GM21529 (cell line): ENCODE results near the gene JRKL.

Experiments used
- ATAC-seq: cut with Tn5 transposase; IDR thresholded peaks from one replicate; pipeline ENCODE4 v1.9.1; 2021; ENCODE audit not compliant: unreplicated experiment

Gene JRKL

DNA sequence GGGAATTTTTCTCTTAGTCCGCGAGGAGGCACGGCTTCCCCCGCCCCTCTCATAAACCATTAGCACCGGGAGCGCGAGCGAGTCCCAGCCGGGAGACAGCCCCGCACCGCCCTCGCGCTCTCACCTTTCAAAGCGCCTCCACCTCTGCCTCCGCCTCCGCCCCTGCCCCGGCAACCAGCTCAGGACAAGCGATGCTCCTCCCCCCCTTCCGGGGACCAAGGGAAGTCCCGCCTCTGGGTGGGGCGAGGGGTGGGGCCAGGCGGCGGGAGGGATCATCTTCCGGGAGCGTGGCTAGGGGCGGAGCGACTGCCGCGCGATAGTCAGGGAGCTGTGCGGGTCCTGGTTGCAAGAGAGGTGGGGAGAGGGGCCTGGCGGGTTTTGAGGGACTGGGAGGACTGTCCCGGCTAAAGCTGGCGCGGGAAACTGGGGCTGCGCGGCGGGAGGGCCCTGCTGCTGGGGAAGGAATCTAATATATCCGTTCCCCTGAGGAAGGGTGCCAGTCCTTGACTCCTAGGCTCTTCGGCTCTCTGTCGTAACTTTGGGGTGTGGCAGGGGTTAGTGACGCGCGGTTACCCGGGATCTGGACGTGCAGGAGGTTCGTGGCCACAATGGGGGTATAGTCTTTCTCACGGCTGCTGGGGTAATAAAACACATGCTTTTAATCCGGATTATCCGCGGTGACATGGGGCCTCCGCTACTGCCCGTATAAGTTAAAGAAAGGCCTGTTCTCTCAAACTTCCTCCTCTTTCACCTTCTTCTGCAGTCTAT, at the start of gene JRKL, which contains the start of gene CCDC82:
TSS of gene JRKL (plus strand) at position 294 of the 768 bp plus-strand sequence. CDS start 637 bp downstream, outside the sequence.
TSS of gene CCDC82 (minus strand) at position 193 of the 768 bp plus-strand sequence. CDS start 5,165 bp downstream, outside the sequence.
- ATAC-seq: peak; percentile 91

DNA sequence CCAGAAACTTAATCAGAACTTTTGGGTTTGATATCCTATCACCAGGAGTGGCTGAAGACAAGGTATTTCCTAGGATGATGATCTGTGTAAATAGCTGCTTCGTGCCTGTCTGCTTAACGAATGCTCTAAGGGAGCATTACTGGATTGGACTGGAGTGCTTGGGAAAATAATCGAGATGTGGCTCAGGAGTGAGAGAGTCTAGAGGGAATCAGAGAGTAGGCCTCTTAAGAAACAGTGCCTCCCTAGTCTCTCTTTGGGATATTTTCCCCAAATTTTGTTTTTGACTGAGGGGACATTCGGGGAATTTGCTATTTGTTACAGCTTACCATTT, 49.3 kb upstream of the JRKL start:
- ATAC-seq: no peak

DNA sequence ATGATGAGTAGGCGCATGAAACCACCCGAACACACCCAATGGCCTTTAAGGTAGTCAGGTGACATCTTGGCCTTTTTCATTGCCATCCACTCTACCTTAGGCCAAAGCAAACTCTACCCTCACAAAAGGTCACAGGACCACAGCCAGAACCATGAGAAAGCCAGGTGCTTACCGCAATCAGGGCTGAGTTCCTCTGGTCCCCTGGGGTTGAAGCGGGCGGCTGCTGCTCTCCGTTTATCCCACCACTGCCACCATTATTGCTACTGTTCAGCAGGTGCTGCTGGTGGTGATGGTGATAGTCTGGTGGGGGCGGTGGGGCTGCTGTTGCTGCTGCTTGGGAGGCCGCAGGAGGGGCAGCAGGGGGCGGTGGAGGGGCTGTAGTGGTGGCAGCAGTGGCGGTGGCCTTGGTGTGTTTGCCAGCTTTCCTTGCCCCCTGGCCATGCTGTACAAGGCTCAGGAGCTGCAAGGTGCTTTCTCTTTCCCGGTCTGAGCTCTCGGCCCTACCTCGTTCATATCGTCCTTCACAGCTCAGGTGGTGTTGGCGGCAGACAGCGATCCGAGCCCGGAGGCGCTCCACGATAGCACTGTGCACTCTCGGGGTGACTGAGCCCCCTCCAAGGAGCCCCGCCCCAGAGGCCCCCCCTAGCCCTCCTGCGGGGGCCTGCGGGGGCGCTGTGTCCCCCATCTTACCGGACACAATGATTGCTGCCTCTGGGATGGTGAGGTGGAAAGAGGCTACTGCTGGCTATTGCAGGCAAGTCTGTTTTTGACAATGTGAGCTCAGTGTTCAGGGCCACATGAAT, 48.4 kb upstream of the JRKL start:
- peak; percentile 34 for ATAC-seq

DNA sequence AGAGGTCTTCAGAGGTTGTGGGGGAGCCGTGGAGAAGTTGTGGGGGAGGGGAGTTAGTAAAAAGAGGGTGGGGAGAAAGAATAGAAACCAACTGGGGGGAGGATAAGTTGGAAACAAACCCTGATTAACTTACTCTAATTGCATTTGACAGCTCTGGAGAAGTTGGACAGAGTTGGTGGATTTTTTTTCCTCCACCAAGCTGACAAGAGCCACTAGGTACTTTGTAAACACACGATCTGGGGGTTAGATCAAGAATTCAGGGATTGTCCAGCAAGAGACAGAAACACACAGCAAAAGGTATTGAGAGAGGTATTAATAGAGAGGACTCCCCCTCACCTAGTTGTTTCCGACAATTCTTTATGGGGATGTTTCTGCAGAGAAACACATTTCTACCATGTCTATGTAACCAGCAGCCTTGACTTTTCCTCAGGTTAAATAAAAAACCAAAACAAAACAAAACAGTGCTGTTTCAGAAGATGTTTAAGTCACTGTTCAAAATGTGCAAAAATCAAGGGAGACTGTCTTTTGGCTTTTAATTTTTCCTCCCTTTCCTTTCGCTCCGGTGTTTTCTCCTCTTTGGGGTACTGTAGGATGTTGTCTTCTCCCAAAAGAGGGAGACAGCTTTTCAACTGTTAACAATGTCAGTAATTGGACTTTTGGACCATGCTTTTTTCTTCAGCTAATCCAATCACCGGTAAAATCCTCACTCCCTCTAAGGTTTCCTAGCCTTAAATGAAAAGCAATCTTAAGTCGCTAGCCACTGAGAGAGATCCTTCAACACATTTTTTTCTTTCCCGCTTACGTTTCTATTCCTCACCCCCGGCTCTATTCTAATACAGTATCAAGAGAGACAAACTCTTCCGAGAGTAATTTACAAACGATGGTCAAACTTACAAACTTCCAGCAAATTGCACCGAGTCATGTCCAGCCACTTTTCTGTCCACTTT, 47.5 kb upstream of the JRKL start:
- no peak for ATAC-seq

GRCh38 chr11:96342961-96343711, 46.7 kb upstream of the JRKL start, which contains the start of gene MAML2:
Gene MAML2 (minus strand): TSS chr11:96343195. CDS start chr11:96341895, 1,300 bp downstream.
- ATAC-seq: peak; percentile 77

- ATAC-seq: no peak
Observed at GRCh38 chr11:96356848-96357247, 33.0 kb upstream of the JRKL start.

GRCh38 chr11:96357794-96358193, 32.0 kb upstream of the JRKL start:
- ATAC-seq: peak; percentile 44

GRCh38 chr11:96358321-96358720, 31.5 kb upstream of the JRKL start:
- ATAC-seq: no peak

GRCh38 chr11:96361778-96362177, 28.0 kb upstream of the JRKL start:
- ATAC-seq: no peak

GRCh38 chr11:96365493-96365892, 24.3 kb upstream of the JRKL start:
- ATAC-seq: no peak

DNA sequence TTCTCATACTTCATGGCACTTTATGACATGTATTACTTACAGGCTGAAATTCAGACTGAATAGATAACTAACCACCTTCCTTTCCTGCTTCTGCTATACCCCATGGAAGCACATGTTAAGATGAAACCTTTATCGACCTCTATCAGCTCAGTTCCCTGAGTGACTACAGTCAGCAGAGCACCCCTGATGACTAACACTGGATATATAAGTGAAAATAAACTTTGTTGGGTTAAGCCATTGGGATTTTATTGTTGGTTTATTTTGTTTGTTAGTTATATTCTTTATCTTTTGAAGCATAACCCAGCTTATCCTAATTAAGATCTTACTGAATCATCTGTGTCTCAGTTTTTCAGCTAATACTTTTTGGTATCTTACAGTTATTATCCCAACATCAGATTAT, 23.8 kb upstream of the JRKL start:
- no peak for ATAC-seq

DNA sequence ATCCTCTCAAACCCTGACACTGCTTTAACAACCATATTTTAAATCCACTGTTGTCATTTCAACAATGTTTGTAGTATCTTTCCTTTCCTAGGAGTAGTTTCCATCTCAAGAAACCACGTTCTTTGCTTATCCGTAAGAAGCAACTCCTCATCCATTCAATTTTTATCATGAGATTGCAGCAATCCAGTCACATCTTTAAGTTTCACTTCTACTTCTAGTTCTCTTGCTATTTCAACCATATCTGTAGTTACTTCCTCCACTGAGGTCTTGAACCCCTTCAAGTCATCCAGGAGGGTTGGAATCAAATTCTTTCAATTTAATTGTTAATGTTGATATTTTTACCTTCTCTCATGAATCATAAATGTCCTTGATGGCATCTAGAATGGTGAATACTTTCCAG, 22.5 kb upstream of the JRKL start:
- ATAC-seq: no peak

DNA sequence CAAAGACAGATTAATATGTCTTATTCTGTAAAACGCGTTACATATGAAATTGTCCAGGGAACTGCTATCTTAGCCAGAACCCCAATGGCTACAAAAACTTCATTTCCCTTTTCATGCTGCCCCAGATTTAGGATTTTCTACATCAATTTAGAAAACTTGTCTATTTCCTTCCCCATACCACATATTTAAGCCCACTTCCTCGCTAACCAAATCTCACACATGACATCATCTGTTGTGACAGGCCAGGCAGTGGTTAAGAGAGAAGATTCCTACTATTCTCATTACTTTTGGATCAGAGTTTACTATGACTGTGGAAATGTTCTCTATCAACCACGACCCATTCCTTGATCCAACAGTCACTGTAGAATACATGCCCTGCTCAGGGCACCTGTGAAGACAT, 16.0 kb upstream of the JRKL start:
- ATAC-seq: no peak

- ATAC-seq: no peak
Observed at GRCh38 chr11:96376796-96377195, 13.0 kb upstream of the JRKL start.

- no peak for ATAC-seq
Observed at GRCh38 chr11:96384156-96384555, 5.7 kb upstream of the JRKL start.

- ATAC-seq: no peak
Observed at GRCh38 chr11:96385187-96385586, 4.6 kb upstream of the JRKL start.

GRCh38 chr11:96388891-96389719, 708 bp upstream of the JRKL start:
- ATAC-seq: peak; percentile 46

DNA sequence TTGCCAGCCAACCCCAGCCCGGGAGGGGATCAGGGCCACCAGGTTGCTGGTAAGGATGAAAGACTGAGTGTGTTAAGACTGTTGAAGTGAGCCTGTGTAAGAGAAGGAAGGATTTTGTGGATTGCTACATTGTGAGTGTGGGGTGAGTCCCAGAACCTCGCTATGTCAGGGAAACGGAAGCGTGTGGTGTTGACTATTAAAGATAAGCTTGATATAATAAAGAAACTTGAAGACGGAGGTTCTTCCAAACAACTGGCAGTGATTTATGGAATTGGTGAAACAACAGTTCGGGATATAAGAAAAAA, 627 bp downstream of the JRKL start:
- no peak for ATAC-seq

GRCh38 chr11:96391698-96392307, 2.0 kb downstream of the JRKL start:
- no peak for ATAC-seq
